Measurements from ENCODE around the gene HFM1.

The HFM1 gene

GRCh38 chr1:91349524-91349923, 55.1 kb downstream of the HFM1 start:
- TF ChIP-seq BACH2 (CRISPR knock-in tag; IDR thresholded peaks at IDR 0.05; ENCODE audit: borderline replicate concordance) (no peak), CSRNP3 (CRISPR knock-in tag; IDR thresholded peaks at IDR 0.05) (no peak), ZFP3 (CRISPR knock-in tag; IDR thresholded peaks at IDR 0.05) (no peak), ESRRG (CRISPR knock-in tag; IDR thresholded peaks at IDR 0.05) (no peak), GLIS3 (CRISPR knock-in tag; IDR thresholded peaks at IDR 0.05) (no peak), ZFP30 (CRISPR knock-in tag; IDR thresholded peaks at IDR 0.05) (no peak), PPARA (CRISPR knock-in tag; IDR thresholded peaks at IDR 0.05; ENCODE audit: borderline replicate concordance) (no peak), CREB5 (CRISPR knock-in tag; IDR thresholded peaks at IDR 0.05; ENCODE audit: low read depth) (no peak), ZNF8 (CRISPR knock-in tag; IDR thresholded peaks at IDR 0.05) (no peak), TOX (CRISPR knock-in tag; IDR thresholded peaks at IDR 0.05; ENCODE audit: borderline replicate concordance) (no peak), ISL1 (CRISPR knock-in tag; IDR thresholded peaks at IDR 0.05) (no peak), POU6F1 (CRISPR knock-in tag; IDR thresholded peaks at IDR 0.05; ENCODE audit: borderline replicate concordance, low read depth) (no peak), ARNTL (CRISPR knock-in tag; IDR thresholded peaks at IDR 0.05; ENCODE audit: borderline replicate concordance, low read depth) (no peak), ZNF565 (CRISPR knock-in tag; conservative IDR thresholded peaks at IDR 0.05; ENCODE audit: low read depth) (no peak)
- TF ChIP-seq, protein P1, sequence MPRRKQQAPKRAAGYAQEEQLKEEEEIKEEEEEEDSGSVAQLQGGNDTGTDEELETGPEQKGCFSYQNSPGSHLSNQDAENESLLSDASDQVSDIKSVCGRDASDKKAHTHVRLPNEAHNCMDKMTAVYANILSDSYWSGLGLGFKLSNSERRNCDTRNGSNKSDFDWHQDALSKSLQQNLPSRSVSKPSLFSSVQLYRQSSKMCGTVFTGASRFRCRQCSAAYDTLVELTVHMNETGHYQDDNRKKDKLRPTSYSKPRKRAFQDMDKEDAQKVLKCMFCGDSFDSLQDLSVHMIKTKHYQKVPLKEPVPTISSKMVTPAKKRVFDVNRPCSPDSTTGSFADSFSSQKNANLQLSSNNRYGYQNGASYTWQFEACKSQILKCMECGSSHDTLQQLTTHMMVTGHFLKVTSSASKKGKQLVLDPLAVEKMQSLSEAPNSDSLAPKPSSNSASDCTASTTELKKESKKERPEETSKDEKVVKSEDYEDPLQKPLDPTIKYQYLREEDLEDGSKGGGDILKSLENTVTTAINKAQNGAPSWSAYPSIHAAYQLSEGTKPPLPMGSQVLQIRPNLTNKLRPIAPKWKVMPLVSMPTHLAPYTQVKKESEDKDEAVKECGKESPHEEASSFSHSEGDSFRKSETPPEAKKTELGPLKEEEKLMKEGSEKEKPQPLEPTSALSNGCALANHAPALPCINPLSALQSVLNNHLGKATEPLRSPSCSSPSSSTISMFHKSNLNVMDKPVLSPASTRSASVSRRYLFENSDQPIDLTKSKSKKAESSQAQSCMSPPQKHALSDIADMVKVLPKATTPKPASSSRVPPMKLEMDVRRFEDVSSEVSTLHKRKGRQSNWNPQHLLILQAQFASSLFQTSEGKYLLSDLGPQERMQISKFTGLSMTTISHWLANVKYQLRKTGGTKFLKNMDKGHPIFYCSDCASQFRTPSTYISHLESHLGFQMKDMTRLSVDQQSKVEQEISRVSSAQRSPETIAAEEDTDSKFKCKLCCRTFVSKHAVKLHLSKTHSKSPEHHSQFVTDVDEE (CRISPR knock-in tag; IDR thresholded peaks at IDR 0.05): no peak
- TF ChIP-seq, protein P2, sequence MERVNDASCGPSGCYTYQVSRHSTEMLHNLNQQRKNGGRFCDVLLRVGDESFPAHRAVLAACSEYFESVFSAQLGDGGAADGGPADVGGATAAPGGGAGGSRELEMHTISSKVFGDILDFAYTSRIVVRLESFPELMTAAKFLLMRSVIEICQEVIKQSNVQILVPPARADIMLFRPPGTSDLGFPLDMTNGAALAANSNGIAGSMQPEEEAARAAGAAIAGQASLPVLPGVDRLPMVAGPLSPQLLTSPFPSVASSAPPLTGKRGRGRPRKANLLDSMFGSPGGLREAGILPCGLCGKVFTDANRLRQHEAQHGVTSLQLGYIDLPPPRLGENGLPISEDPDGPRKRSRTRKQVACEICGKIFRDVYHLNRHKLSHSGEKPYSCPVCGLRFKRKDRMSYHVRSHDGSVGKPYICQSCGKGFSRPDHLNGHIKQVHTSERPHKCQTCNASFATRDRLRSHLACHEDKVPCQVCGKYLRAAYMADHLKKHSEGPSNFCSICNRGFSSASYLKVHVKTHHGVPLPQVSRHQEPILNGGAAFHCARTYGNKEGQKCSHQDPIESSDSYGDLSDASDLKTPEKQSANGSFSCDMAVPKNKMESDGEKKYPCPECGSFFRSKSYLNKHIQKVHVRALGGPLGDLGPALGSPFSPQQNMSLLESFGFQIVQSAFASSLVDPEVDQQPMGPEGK (CRISPR knock-in tag; IDR thresholded peaks at IDR 0.05; ENCODE audit: borderline replicate concordance): no peak
- ATAC-seq: no peak

DNA sequence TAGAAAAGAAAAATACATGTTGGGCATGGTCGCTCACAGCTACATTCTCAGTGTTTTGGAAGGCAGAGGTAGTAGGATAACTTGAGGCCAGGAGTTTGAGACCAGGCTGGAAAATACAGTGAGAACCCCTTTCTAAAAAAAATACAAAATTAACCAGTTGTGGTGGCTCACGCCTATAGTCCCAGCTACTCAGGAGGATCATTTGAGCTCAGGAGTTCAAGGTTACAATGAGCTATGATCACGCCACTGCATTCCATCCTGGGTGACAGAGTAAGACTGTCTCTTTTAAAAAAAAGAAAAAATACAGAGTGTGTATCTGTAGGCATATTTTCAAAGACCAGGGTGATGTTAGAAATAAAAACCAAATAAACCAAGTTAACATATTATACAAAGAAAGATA, 57.8 kb downstream of the HFM1 start:
- ATAC-seq: no peak
- TF ChIP-seq ZNF8 (CRISPR knock-in tag; IDR thresholded peaks at IDR 0.05): no peak
- no peak for TF ChIP-seq TCF4 (CRISPR knock-in tag; IDR thresholded peaks at IDR 0.05; ENCODE audit: borderline replicate concordance)
- TF ChIP-seq, protein P2 (CRISPR knock-in tag; IDR thresholded peaks at IDR 0.05; ENCODE audit: borderline replicate concordance): no peak
- no peak for TF ChIP-seq ESRRG (CRISPR knock-in tag; IDR thresholded peaks at IDR 0.05)
- no peak for TF ChIP-seq GLIS3 (CRISPR knock-in tag; IDR thresholded peaks at IDR 0.05)
- no peak for TF ChIP-seq ZNF565 (CRISPR knock-in tag; conservative IDR thresholded peaks at IDR 0.05; ENCODE audit: low read depth)
- no peak for TF ChIP-seq OSR1 (CRISPR knock-in tag; IDR thresholded peaks at IDR 0.05)
- TF ChIP-seq, protein P1 (CRISPR knock-in tag; IDR thresholded peaks at IDR 0.05): no peak
- TF ChIP-seq RARB (CRISPR knock-in tag; IDR thresholded peaks at IDR 0.05): no peak
- TF ChIP-seq TOX (CRISPR knock-in tag; IDR thresholded peaks at IDR 0.05; ENCODE audit: borderline replicate concordance): no peak
- no peak for TF ChIP-seq ZFP30 (CRISPR knock-in tag; IDR thresholded peaks at IDR 0.05)
- TF ChIP-seq PPARA (CRISPR knock-in tag; IDR thresholded peaks at IDR 0.05; ENCODE audit: borderline replicate concordance): no peak
- no peak for TF ChIP-seq CSRNP3 (CRISPR knock-in tag; IDR thresholded peaks at IDR 0.05)
- TF ChIP-seq ARNTL (CRISPR knock-in tag; IDR thresholded peaks at IDR 0.05; ENCODE audit: borderline replicate concordance, low read depth): no peak
- no peak for TF ChIP-seq BACH2 (CRISPR knock-in tag; IDR thresholded peaks at IDR 0.05; ENCODE audit: borderline replicate concordance)
- no peak for TF ChIP-seq SNAI2 (CRISPR knock-in tag; IDR thresholded peaks at IDR 0.05)
- TF ChIP-seq CREB5 (CRISPR knock-in tag; IDR thresholded peaks at IDR 0.05; ENCODE audit: low read depth): no peak
